ENCODE measurements around the gene BACH2.
"Not testable (repeated sequence)": the region's sequence is repeated elsewhere in the genome, so short reads cannot be mapped to it uniquely, and the experiment has no call there.

Gene BACH2

GRCh38 chr6:90217506-90218127, 79.0 kb downstream of the BACH2 start:
- Mint-ChIP-seq H3K4me1 (ENCODE audit: low read depth) (peaks cover 12% of the 10 kb centered on the region), H3K9me3 (peaks cover 9% of the 10 kb centered on the region), H3K36me3 (ENCODE audit: low read depth) (no peaks in the 10 kb centered on the region), H3K27me3 (no peaks in the 10 kb centered on the region), H3K4me3 (no peak overlapping the region), H3K27ac (no peak overlapping the region)
- intact Hi-C loops (cut with micrococcal nuclease) = no loop called here

DNA sequence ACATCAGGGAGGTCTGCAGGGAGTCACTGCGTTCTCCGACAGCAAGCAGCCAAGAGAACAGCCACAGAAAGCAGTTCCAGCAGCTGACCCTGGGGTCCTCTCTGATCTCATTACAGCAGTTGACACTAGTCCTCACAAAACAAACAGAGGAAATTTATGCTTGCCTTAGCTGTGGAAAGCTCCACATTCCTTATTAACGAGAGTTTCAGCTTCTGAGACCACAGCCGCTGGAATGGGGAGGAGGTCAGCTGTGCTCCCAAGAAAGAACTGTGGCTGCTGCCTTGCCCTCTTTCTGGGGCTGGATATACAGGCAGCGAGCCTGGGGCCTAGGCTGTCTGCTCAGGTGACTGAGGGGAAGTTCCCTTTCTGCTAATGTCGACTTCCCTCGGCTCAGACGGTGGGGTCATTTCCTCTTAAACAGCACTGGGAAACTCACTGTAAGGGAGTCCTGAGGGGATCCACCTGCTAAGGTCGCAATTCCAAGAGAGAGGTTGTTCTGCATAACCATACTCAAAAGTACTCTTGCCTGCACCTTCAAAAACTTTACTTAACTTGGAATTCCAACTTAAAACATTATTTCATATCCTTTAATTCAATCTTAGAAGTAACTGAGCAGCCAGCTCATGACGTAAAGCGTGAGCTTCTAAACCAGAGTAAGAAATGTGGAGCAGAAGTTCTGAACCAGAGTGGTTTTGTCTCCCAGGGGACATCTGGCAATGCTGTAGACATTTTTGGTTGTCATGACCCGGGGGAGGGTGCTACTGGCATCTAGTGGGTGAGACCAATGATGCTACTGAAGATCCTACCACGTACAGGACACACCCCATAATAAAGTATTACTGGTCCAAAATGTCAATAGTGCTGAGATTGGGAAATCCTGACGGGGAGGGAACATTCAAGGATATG, 80.3 kb downstream of the BACH2 start:
- Mint-ChIP-seq H3K27ac (no peak overlapping the region), H3K27me3 (no peaks in the 10 kb centered on the region), H3K4me1 (ENCODE audit: low read depth) (peaks cover 12% of the 10 kb centered on the region), H3K4me3 (no peak overlapping the region), H3K36me3 (ENCODE audit: low read depth) (no peaks in the 10 kb centered on the region), H3K9me3 (no peaks in the 10 kb centered on the region)
- intact Hi-C loops (cut with micrococcal nuclease) = no loop called here

- Mint-ChIP-seq H3K9me3 (no peaks in the 10 kb centered on the region), H3K36me3 (ENCODE audit: low read depth) (no peaks in the 10 kb centered on the region), H3K4me1 (ENCODE audit: low read depth) (peaks cover 12% of the 10 kb centered on the region), H3K4me3 (no peak overlapping the region), H3K27me3 (no peaks in the 10 kb centered on the region), H3K27ac (no peak overlapping the region)
- intact Hi-C loops (cut with micrococcal nuclease) = no loop called here
These were observed 81.7 kb downstream of the BACH2 start for GRCh38 chr6:90214966-90215365.

- H3K4me3 Mint-ChIP-seq = no peak overlapping the region
- no peaks in the 10 kb centered on the region for H3K36me3 Mint-ChIP-seq (ENCODE audit: low read depth)
- no peaks in the 10 kb centered on the region for H3K9me3 Mint-ChIP-seq
- H3K27ac Mint-ChIP-seq = no peak overlapping the region
- intact Hi-C loops (cut with micrococcal nuclease) = no loop called here
- H3K27me3 Mint-ChIP-seq = no peaks in the 10 kb centered on the region
- peaks cover 12% of the 10 kb centered on the region for H3K4me1 Mint-ChIP-seq (ENCODE audit: low read depth)
These were observed 82.2 kb downstream of the BACH2 start for GRCh38 chr6:90214461-90214860.

DNA sequence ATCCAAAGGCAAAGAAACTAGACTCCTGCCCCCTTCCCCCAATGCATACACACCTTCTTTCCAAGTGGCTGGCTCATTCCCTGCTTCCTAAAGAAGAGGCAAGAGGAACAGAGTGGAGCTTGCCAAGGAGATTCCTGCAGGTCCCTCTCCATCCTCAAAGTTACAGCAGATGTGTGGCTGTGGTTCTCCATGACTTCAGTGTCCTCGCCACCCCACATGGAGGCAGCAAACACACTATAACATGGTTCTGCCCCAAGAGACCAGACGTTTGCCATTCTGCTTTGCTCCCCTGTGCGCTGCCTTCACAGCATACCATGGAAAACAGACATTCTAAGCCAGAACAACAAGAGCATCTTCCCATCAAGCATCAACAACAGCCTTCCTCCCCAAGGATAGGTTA, 84.4 kb downstream of the BACH2 start:
- Mint-ChIP-seq H3K4me1 (ENCODE audit: low read depth) (peaks cover 12% of the 10 kb centered on the region), H3K4me3 (no peak overlapping the region), H3K27me3 (no peaks in the 10 kb centered on the region), H3K36me3 (ENCODE audit: low read depth) (no peaks in the 10 kb centered on the region), H3K27ac (no peak overlapping the region), H3K9me3 (no peaks in the 10 kb centered on the region)
- intact Hi-C loops (cut with micrococcal nuclease) = no loop called here

- H3K27ac Mint-ChIP-seq = no peak overlapping the region
- no peaks in the 10 kb centered on the region for H3K9me3 Mint-ChIP-seq
- H3K4me3 Mint-ChIP-seq = no peak overlapping the region
- no peaks in the 10 kb centered on the region for H3K4me1 Mint-ChIP-seq (ENCODE audit: low read depth)
- H3K27me3 Mint-ChIP-seq = no peaks in the 10 kb centered on the region
- intact Hi-C loops (cut with micrococcal nuclease) = no loop called here
- H3K36me3 Mint-ChIP-seq (ENCODE audit: low read depth) = no peaks in the 10 kb centered on the region
These were observed 87.1 kb downstream of the BACH2 start for GRCh38 chr6:90209527-90209926.

DNA sequence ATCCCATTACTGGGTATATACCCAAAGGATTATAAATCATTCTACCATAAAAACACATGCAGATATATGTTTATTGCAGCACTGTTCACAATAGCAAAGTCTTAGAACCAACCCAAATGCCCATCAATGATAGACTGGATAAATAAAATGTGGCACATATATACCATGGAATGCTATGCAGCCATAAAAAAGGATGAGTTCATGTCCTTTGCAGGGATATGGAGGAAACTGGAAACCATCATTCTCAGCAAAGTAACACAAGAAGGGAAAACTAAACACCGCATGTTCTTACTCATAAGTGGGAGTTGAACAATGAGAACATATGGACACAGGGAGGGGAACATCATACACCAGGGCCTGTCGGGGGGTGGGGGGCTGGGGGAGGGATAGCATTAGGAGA, 88.0 kb downstream of the BACH2 start:
- H3K4me3 Mint-ChIP-seq; H3K27ac Mint-ChIP-seq; H3K36me3 Mint-ChIP-seq (ENCODE audit: low read depth); H3K9me3 Mint-ChIP-seq; intact Hi-C loops (cut with micrococcal nuclease); H3K4me1 Mint-ChIP-seq (ENCODE audit: low read depth); H3K27me3 Mint-ChIP-seq: not testable (repeated sequence)

- no peaks in the 10 kb centered on the region for H3K9me3 Mint-ChIP-seq
- no peak overlapping the region for H3K4me3 Mint-ChIP-seq
- H3K27ac Mint-ChIP-seq = no peak overlapping the region
- H3K27me3 Mint-ChIP-seq = no peaks in the 10 kb centered on the region
- no peaks in the 10 kb centered on the region for H3K4me1 Mint-ChIP-seq (ENCODE audit: low read depth)
- H3K36me3 Mint-ChIP-seq (ENCODE audit: low read depth) = no peaks in the 10 kb centered on the region
- intact Hi-C loops (cut with micrococcal nuclease) = no loop called here
These were observed 92.2 kb downstream of the BACH2 start for GRCh38 chr6:90204327-90205056.

DNA sequence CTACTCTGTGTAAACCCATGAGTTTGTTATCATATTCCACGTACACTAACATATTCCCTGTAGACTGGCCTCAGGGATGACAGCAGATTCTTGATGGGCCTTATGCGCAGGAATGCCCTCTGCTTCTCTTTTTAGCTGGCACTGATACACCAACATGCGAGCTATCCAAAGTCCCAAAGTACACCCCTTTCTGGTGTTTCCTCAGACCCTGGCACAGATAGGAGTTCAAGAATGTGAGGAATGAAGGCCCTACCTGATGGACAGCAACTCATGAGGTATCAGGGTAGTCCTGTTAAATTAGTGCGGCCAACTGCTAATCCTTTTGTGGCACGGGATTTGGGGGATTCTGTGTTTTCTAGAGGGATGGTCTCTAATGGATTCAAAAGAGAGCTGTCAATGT, 93.0 kb downstream of the BACH2 start:
- Mint-ChIP-seq H3K36me3 (ENCODE audit: low read depth) (no peaks in the 10 kb centered on the region), H3K4me1 (ENCODE audit: low read depth) (no peaks in the 10 kb centered on the region), H3K9me3 (no peaks in the 10 kb centered on the region), H3K27ac (no peak overlapping the region), H3K4me3 (no peak overlapping the region), H3K27me3 (no peaks in the 10 kb centered on the region)
- intact Hi-C loops (cut with micrococcal nuclease) = no loop called here

DNA sequence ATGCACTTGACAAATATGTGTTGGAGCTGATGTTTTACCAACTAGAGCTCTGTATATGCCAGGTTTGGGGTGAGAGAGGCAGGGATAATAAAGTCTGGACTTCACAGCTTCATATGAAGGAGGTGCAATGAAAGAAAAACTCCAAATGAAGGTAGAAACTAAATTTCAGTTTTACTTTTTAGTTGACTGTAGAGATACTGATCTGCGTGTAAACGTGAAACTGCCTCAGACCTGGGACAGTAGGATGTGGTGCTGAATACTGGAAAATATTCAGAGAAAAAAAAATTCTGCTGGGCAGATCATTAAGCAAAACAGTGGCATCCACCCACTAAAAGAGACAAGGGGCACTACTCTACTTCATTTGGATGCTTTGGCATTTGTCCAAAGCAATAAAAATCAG, 94.5 kb downstream of the BACH2 start:
- peaks cover 7% of the 10 kb centered on the region for H3K4me1 Mint-ChIP-seq (ENCODE audit: low read depth)
- H3K36me3 Mint-ChIP-seq (ENCODE audit: low read depth) = no peaks in the 10 kb centered on the region
- no peaks in the 10 kb centered on the region for H3K27me3 Mint-ChIP-seq
- no peak overlapping the region for H3K27ac Mint-ChIP-seq
- H3K4me3 Mint-ChIP-seq = no peak overlapping the region
- intact Hi-C loops (cut with micrococcal nuclease) = no loop called here
- no peaks in the 10 kb centered on the region for H3K9me3 Mint-ChIP-seq

DNA sequence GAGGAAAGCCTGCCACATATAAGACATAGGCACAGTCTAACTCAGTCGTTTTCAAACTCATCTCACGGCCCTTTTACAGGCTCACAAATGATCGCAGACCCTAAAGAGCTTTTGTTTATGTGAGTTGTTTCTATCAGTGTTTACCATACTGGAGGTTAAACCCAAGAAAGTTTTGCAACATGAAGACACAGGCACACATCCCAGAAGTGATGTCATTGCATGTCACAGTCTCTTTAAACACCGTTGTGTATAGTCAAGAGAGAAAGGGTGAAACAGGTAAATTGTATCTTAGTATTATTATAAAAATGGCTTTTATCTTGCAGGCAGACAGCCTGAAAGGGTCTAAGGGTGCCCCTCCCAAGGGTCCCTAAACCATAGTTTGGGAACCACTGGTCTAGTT, 96.7 kb downstream of the BACH2 start:
- intact Hi-C loops (cut with micrococcal nuclease) = no loop called here
- Mint-ChIP-seq H3K4me3 (no peak overlapping the region), H3K27me3 (no peaks in the 10 kb centered on the region), H3K36me3 (ENCODE audit: low read depth) (no peaks in the 10 kb centered on the region), H3K27ac (no peak overlapping the region), H3K9me3 (no peaks in the 10 kb centered on the region), H3K4me1 (ENCODE audit: low read depth) (peaks cover 7% of the 10 kb centered on the region)

GRCh38 chr6:90198758-90199425, 97.8 kb downstream of the BACH2 start:
- Mint-ChIP-seq H3K27ac (no peak overlapping the region), H3K27me3 (no peaks in the 10 kb centered on the region), H3K4me1 (ENCODE audit: low read depth) (peaks cover 7% of the 10 kb centered on the region), H3K9me3 (no peaks in the 10 kb centered on the region), H3K36me3 (ENCODE audit: low read depth) (no peaks in the 10 kb centered on the region), H3K4me3 (no peak overlapping the region)
- intact Hi-C loops (cut with micrococcal nuclease) = no loop called here

- Mint-ChIP-seq H3K27ac (no peak overlapping the region), H3K9me3 (no peaks in the 10 kb centered on the region), H3K36me3 (ENCODE audit: low read depth) (no peaks in the 10 kb centered on the region), H3K27me3 (no peaks in the 10 kb centered on the region), H3K4me1 (ENCODE audit: low read depth) (peaks cover 7% of the 10 kb centered on the region), H3K4me3 (no peak overlapping the region)
- intact Hi-C loops (cut with micrococcal nuclease) = no loop called here
These were observed 98.7 kb downstream of the BACH2 start for GRCh38 chr6:90197854-90198496.
